Uterus (tissue), 2 donors: ENCODE data around the gene ZNF207.

Experiments
- POLR2A ChIP-seq, 2 donors: fragments of 450-650 bp; IDR thresholded peaks; one replicate each; pipeline ENCODE4 v1.6.1; 2016; ENCODE audit warnings: antibody characterized with exemption in 2 of 2, mild to moderate bottlenecking in 1 of 2, moderate library complexity in 1 of 2
- TF ChIP-seq, protein P1 (sequence below), 4 experiments: fragments of 200-600 bp in 2 of 4; fragments of 450-650 bp in 2 of 4; sonication (generic) in 2 of 4; IDR thresholded peaks; one replicate each; pipeline ENCODE4 v1.5.1; 2016 to 2019; ENCODE audit warnings: antibody characterized with exemption in 4 of 4, mild to moderate bottlenecking in 2 of 4, moderate library complexity in 1 of 4

GRCh38 chr17:32385121-32385520 is 35.2 kb downstream of the ZNF207 start:
- TF ChIP-seq POLR2A (IDR thresholded peaks at IDR 0.05) = no peak
- TF ChIP-seq, protein P1, sequence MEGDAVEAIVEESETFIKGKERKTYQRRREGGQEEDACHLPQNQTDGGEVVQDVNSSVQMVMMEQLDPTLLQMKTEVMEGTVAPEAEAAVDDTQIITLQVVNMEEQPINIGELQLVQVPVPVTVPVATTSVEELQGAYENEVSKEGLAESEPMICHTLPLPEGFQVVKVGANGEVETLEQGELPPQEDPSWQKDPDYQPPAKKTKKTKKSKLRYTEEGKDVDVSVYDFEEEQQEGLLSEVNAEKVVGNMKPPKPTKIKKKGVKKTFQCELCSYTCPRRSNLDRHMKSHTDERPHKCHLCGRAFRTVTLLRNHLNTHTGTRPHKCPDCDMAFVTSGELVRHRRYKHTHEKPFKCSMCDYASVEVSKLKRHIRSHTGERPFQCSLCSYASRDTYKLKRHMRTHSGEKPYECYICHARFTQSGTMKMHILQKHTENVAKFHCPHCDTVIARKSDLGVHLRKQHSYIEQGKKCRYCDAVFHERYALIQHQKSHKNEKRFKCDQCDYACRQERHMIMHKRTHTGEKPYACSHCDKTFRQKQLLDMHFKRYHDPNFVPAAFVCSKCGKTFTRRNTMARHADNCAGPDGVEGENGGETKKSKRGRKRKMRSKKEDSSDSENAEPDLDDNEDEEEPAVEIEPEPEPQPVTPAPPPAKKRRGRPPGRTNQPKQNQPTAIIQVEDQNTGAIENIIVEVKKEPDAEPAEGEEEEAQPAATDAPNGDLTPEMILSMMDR (IDR thresholded peaks at IDR 0.05) = no peak
